ENCODE data around the gene PYDC2. TPM values are rescaled to one million over a fixed set of nuclear protein-coding genes. Genes with fewer than 3 reads are reported as not detected.
"Not testable (repeated sequence)": the region's sequence is repeated elsewhere in the genome, so short reads cannot be mapped to it uniquely, and the experiment has no call there.

Gene PYDC2
- total RNA-seq, 3 donors from 2014 or later: not detected

- H3K36me3 ChIP-seq (ENCODE audit: low read depth): no peaks in the 10 kb centered on the region
- DNase-seq: no peak
- TF ChIP-seq, protein P1, sequence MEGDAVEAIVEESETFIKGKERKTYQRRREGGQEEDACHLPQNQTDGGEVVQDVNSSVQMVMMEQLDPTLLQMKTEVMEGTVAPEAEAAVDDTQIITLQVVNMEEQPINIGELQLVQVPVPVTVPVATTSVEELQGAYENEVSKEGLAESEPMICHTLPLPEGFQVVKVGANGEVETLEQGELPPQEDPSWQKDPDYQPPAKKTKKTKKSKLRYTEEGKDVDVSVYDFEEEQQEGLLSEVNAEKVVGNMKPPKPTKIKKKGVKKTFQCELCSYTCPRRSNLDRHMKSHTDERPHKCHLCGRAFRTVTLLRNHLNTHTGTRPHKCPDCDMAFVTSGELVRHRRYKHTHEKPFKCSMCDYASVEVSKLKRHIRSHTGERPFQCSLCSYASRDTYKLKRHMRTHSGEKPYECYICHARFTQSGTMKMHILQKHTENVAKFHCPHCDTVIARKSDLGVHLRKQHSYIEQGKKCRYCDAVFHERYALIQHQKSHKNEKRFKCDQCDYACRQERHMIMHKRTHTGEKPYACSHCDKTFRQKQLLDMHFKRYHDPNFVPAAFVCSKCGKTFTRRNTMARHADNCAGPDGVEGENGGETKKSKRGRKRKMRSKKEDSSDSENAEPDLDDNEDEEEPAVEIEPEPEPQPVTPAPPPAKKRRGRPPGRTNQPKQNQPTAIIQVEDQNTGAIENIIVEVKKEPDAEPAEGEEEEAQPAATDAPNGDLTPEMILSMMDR (IDR thresholded peaks at IDR 0.05): no peak
- H3K9me3 ChIP-seq: no peaks in the 10 kb centered on the region
- no peak for ATAC-seq
- intact Hi-C loops (cut with DNase I, micrococcal nuclease): no loop called here
- no peak overlapping the region for H3K4me3 ChIP-seq
- no peaks in the 10 kb centered on the region for H3K4me1 ChIP-seq (ENCODE audit: low read depth)
These were observed 603 bp upstream of the PYDC2 start for GRCh38 chr3:191460360-191460759.

DNA sequence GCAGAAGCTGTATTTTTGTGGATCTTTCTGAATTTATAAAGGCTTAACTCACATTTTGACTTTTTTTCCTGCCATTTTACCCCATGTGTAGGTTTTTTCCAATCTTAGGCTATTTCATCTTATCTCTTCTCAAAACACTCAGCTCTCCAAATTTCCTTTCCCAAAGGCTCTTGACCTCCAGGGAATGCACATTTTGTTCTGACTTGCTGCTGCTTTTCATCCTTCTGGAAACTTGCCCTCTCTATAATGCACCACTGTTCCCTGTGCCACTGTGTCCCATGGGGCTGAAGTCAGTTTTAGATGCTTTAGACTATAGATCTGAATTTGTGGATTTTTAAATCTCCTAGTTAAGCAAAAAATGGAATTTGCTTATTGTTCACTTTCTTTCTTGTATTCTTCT lies 9.1 kb downstream of the PYDC2 start:
- Histone ChIP-seq H3K4me3 (no peak overlapping the region), H3K36me3 (ENCODE audit: low read depth) (no peaks in the 10 kb centered on the region), H3K9me3 (no peaks in the 10 kb centered on the region), H3K4me1 (ENCODE audit: low read depth) (no peaks in the 10 kb centered on the region)
- ATAC-seq: no peak
- TF ChIP-seq, protein P1 (IDR thresholded peaks at IDR 0.05): no peak
- DNase-seq: no peak
- intact Hi-C loops (cut with DNase I, micrococcal nuclease): no loop called here

DNA sequence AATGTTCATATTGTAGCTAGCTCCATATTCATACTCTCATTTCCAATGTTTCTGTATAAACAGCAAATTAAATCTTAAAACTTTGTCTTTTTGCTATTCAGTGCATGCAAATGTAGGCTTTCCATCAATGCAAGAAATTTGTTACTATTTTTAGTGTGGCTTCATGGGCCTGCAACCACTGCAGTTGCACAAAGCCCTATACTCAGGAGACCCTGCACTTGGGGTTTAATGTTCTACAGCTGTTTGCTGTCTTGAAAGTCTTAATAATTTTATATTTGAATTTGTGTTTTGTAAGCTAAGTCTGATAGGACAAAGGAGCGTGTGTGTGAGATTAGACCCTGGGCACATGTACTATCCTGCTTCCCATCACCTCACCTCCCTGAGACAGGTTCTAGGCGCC lies 9.6 kb downstream of the PYDC2 start:
- Histone ChIP-seq H3K36me3 (ENCODE audit: low read depth) (no peaks in the 10 kb centered on the region), H3K9me3 (no peaks in the 10 kb centered on the region), H3K4me3 (no peak overlapping the region), H3K4me1 (ENCODE audit: low read depth) (no peaks in the 10 kb centered on the region)
- ATAC-seq (no peak), DNase-seq (no peak)
- intact Hi-C loops (cut with DNase I, micrococcal nuclease): no loop called here
- TF ChIP-seq, protein P1 (IDR thresholded peaks at IDR 0.05): no peak

DNA sequence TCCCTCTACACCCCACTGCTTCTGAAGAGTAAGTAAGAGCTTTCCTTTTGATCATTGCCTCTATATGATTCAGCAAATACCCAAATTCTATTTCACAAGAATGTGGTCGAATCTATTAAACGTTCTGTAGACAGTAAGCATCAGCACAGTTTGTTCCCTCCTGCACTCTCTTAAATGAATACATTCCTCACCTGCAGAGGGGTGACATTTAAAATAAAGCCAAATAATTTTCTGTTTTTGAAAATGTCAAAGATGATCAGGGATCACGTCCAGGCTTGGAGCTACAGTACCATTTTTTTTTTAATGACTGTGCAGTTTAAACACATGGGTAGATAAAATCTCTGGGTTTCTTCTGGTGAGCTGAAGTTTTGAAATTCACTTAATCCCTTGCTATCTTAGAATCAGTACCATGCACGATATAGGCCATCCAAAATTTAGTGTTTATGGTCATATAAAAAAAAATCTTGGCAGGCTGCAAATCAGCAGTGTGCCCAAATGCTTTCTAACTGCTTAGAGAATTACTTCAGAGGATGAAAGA lies 12.8 kb downstream of the PYDC2 start:
- Histone ChIP-seq H3K36me3 (ENCODE audit: low read depth) (no peaks in the 10 kb centered on the region), H3K4me3 (no peak overlapping the region), H3K9me3 (no peaks in the 10 kb centered on the region), H3K4me1 (ENCODE audit: low read depth) (no peaks in the 10 kb centered on the region)
- DNase-seq (no peak), ATAC-seq (no peak)
- TF ChIP-seq, protein P1 (IDR thresholded peaks at IDR 0.05): no peak
- intact Hi-C loops (cut with DNase I, micrococcal nuclease): no loop called here

DNA sequence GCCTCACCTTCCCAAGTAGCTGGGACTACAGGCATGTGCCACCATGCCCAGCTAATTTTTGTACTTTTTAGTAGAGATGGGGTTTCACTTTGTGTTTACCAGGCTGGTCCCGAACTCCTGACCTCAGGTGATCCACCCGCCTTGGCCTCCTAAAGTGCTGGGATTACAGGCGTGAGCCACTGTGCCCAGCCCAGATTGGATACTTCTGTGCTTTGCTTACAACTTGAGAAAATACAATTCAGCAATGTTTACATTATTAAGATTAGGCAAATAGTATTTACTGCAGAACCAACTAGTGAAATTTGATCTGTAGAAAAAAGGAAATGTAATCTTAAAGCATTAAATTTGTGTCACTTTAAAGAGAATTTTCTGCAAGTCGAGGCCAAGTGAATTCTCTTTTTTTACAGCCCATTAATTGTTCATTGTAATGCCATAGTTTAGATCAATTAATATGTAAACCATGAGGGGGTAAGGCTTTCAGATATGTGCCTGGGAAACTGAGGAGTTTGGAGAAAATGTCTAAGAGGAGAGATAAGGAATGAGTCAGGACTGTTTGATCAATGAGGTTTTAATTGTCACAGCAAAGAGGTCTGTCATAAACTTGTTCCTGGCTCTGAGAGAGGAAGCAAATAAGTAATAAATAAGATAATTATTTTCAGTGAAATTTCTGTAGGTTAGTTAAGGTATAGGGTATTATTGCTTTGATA lies 15.3 kb downstream of the PYDC2 start:
- Histone ChIP-seq H3K9me3 (no peaks in the 10 kb centered on the region), H3K4me1 (ENCODE audit: low read depth) (no peaks in the 10 kb centered on the region), H3K36me3 (ENCODE audit: low read depth) (no peaks in the 10 kb centered on the region), H3K4me3 (no peak overlapping the region)
- no peak for DNase-seq
- ATAC-seq: no peak
- intact Hi-C loops (cut with DNase I, micrococcal nuclease): no loop called here
- TF ChIP-seq, protein P1 (IDR thresholded peaks at IDR 0.05): no peak

DNA sequence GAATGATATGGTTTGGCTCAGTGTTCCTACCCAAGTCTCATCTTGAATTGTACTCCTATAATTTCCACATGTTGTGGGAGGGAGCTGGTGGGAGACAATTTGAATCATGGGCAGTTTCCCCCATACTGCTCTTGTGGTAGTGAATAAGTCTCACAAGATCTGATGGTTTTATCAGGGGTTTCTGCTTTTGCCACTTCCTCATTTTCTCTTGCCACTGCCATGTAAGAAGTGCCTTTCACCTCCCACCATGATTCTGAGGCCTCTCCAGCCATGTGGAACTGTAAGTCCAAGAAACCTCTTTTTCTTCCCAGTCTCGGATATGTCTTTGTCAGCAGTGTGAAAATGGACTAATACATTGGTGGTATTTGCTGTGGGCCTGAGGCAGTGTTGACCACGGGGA lies 23.0 kb downstream of the PYDC2 start:
- H3K4me3 ChIP-seq; ATAC-seq; H3K36me3 ChIP-seq (ENCODE audit: low read depth); H3K9me3 ChIP-seq; H3K4me1 ChIP-seq (ENCODE audit: low read depth); intact Hi-C loops (cut with DNase I, micrococcal nuclease); DNase-seq: not testable (repeated sequence)
